HG03280 (cell line): ENCODE measurements around the gene NDFIP2.
"Not testable (repeated sequence)": the region's sequence is repeated elsewhere in the genome, so short reads cannot be mapped to it uniquely, and the experiment has no call there.

Source experiments
- ATAC-seq: cut with Tn5 transposase; IDR thresholded peaks from one replicate; pipeline ENCODE4 v1.9.1; 2021; ENCODE audit warnings: mild to moderate bottlenecking, moderate library complexity; ENCODE audit not compliant: unreplicated experiment

The NDFIP2 gene

GRCh38 chr13:79585033-79585432 lies 104.1 kb downstream of the NDFIP2 start:
- no peak for ATAC-seq

GRCh38 chr13:79589603-79590393 lies 108.8 kb downstream of the NDFIP2 start:
- no peak for ATAC-seq

- ATAC-seq: no peak
Observed at GRCh38 chr13:79590394-79590676, 109.4 kb downstream of the NDFIP2 start.

DNA sequence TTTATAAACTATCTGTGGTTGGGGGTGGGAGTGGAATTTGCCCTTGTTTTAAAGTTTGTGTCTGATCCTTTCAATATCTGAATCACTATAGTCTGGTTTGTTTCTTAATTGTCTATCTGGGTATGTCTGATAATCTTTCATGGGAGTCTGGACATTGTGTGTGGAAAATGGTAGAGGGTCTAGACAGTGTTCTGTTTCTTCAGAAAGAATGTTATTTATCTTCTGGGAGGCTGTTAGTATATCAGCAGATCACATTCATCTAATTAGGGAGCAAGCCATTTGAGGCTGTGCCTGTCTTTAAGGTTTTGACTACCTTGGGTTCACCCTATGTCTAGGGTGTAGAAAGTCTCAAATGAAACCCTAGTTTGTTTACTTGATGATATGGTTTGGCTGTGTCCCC lies 110.5 kb downstream of the NDFIP2 start:
- no peak for ATAC-seq

GRCh38 chr13:79593121-79593520 lies 112.2 kb downstream of the NDFIP2 start:
- ATAC-seq: no peak

GRCh38 chr13:79593641-79594275 lies 112.8 kb downstream of the NDFIP2 start:
- no peak for ATAC-seq

GRCh38 chr13:79600146-79600545 lies 119.2 kb downstream of the NDFIP2 start:
- ATAC-seq: not testable (repeated sequence)

DNA sequence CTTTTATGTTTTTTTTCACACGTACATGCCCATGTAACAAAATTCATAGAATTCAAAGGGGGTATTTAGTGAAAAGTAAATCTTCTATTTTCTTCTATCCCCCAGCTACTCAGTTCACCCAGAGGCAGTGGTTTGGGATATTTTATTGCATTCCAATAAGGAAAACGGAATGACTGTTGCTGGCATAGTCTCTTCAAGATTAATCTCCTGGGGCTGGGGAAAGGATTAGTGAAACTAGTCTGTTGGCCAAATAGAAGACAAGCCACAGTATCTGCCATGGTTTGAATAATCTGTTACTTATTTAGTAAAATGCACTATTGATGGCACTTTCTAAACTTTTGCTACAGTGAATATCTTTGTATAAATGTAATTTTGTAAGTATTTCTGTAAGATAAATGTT lies 122.0 kb downstream of the NDFIP2 start:
- no peak for ATAC-seq

DNA sequence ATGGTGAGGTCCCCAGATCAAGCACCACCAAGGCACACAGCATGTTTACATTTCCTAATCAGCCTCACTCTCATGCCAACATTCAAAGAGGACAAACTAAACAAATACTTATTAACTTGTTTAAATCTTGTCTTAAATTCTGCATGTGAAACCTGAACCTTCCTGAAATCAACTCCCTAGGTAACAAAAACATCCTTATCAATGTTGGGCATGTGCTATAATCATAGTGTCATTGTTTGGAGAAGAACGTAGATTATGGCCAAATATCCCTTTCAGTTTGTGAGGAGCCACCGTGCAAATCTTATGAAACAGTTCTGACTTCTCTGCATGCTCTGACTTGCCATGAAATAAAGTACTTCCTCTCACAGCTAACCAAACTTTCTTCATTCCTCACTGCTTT lies 123.8 kb downstream of the NDFIP2 start:
- ATAC-seq: no peak
